Measurements from ENCODE around the gene SPTY2D1. TPM values are rescaled to one million over a fixed set of nuclear protein-coding genes. Genes with fewer than 3 reads are reported as not detected.

Gene SPTY2D1
- total RNA-seq, 2 donors from 2014 or later, result 10.1 to 15.2 TPM

GRCh38 chr11:18611196-18611595, 22.9 kb downstream of the SPTY2D1 start:
- intact Hi-C loops (cut with DNase I), result no loop called here
- Histone ChIP-seq H3K27me3 (no peaks in the 10 kb centered on the region), H3K36me3 (replicated peaks in 1 of 2; ENCODE audit: insufficient read depth in 1 of 2, low read depth in 2 of 2) (peaks cover 13 to 23% of the 10 kb centered on the region in 2 donors), H3K9me3 (no peaks in the 10 kb centered on the region), H3K27ac (no peak overlapping the region), H3K4me3 (no peak overlapping the region), H3K4me1 (no peaks in the 10 kb centered on the region)
- ATAC-seq, result no peak
- no peak for TF ChIP-seq CTCF (IDR thresholded peaks at IDR 0.05)
- no peak for TF ChIP-seq POLR2A (IDR thresholded peaks at IDR 0.05)
- WGBS, 2 donors, result 90 to 92% methylated on average over 2 of the region's 2 CpGs
- DNase-seq, result no peak

- no peaks in the 10 kb centered on the region for H3K4me1 ChIP-seq
- H3K36me3 ChIP-seq (replicated peaks in 1 of 2; ENCODE audit: insufficient read depth in 1 of 2, low read depth in 2 of 2), result peaks cover 3 to 16% of the 10 kb centered on the region in 2 donors
- no peaks in the 10 kb centered on the region for H3K9me3 ChIP-seq
- DNase-seq, result no peak
- TF ChIP-seq CTCF (IDR thresholded peaks at IDR 0.05) (no peak), POLR2A (IDR thresholded peaks at IDR 0.05) (no peak)
- no peak overlapping the region for H3K4me3 ChIP-seq
- no peak for ATAC-seq
- 37 to 40% methylated on average over 3 of the region's 3 CpGs for WGBS, 2 donors
- no peak overlapping the region for H3K27ac ChIP-seq
- no peaks in the 10 kb centered on the region for H3K27me3 ChIP-seq
- intact Hi-C loops (cut with DNase I), result no loop called here
Observed at GRCh38 chr11:18608376-18608775, 25.8 kb downstream of the SPTY2D1 start.

GRCh38 chr11:18600915-18601569, 33.1 kb downstream of the SPTY2D1 start:
- H3K27me3 ChIP-seq, result no peaks in the 10 kb centered on the region
- 92 to 94% methylated on average over 4 of the region's 4 CpGs for WGBS, 2 donors
- intact Hi-C loops (cut with DNase I), result no loop called here
- no peaks in the 10 kb centered on the region for H3K4me1 ChIP-seq
- H3K9me3 ChIP-seq, result no peaks in the 10 kb centered on the region
- no peak for ATAC-seq
- peaks cover 0 to 3% of the 10 kb centered on the region in 2 donors for H3K36me3 ChIP-seq (replicated peaks in 1 of 2; ENCODE audit: insufficient read depth in 1 of 2, low read depth in 2 of 2)
- no peak for DNase-seq
- TF ChIP-seq CTCF (IDR thresholded peaks at IDR 0.05), result no peak
- TF ChIP-seq POLR2A (IDR thresholded peaks at IDR 0.05), result no peak
- no peak overlapping the region for H3K27ac ChIP-seq
- no peak overlapping the region for H3K4me3 ChIP-seq

- DNase-seq (no peak), ATAC-seq (no peak)
- 81 to 86% methylated on average over 7 of the region's 7 CpGs for WGBS, 2 donors
- H3K27ac ChIP-seq, result no peak within 1 kb of the TSS
- no peaks in the 10 kb centered on the region for H3K36me3 ChIP-seq (replicated peaks in 1 of 2; ENCODE audit: insufficient read depth in 1 of 2, low read depth in 2 of 2)
- TF ChIP-seq POLR2A (IDR thresholded peaks at IDR 0.05), result no peak
- TF ChIP-seq CTCF (IDR thresholded peaks at IDR 0.05), result no peak
- H3K4me3 ChIP-seq, result no peak within 1 kb of the TSS
- H3K9me3 ChIP-seq, result no peaks in the 10 kb centered on the region
- no peaks in the 10 kb centered on the region for H3K4me1 ChIP-seq
- intact Hi-C loops (cut with DNase I), result no loop called here
- H3K27me3 ChIP-seq, result no peaks in the 10 kb centered on the region
Observed at GRCh38 chr11:18599739-18600230, 34.4 kb downstream of the SPTY2D1 start, which contains the start of gene MISFA. Gene MISFA (plus strand): TSS chr11:18599789. CDS start chr11:18599929, 140 bp downstream.

All from body of pancreas (tissue), 4 donors.